Spleen (tissue), 7 donors: ENCODE results near the gene GJE1.

Experiments
- CTCF ChIP-seq, 11 experiments: fragments of 200-600 bp in 7 of 11; fragments of 450-650 bp in 4 of 11; sonication (generic) in 4 of 11; IDR thresholded peaks in 8 of 11; conservative IDR thresholded peaks in 3 of 11; 1 replicate in 7 of 11; 2 replicates in 4 of 11; pipeline versions ENCODE4 v1.4.0 to v1.8.0; 2016 to 2021; ENCODE audit warnings: antibody characterized with exemption in 11 of 11, inconsistent platforms in 4 of 11, mild to moderate bottlenecking in 1 of 11
- POLR2A ChIP-seq, 3 donors: fragments of 450-650 bp; IDR thresholded peaks; one replicate each; pipeline ENCODE4 v1.5.1; 2017; ENCODE audit warnings: antibody characterized with exemption in 3 of 3, mild to moderate bottlenecking in 1 of 3
- POLR2AphosphoS5 ChIP-seq, 3 donors: sonication (generic); formaldehyde crosslinking; IDR thresholded peaks; one replicate each; pipeline ENCODE4 v1.5.1; 2017; ENCODE audit warnings: antibody characterized with exemption in 3 of 3
- donor health status: DM: no; HTN: no; CAD: no; lungs with moderate emphysema.
- donor health status: DM: no; HTN: no; CAD: no.
- donor health status: DM: no; HTN: no; CAD: no.

GRCh38 chr6:142132625-142133024 lies at the start of gene GJE1:
- TF ChIP-seq CTCF (IDR thresholded peaks at IDR 0.05 in 8 of 11, conservative IDR thresholded peaks at IDR 0.05 in 3 of 11) = no peak
- TF ChIP-seq POLR2A (IDR thresholded peaks at IDR 0.05) = no peak
- TF ChIP-seq POLR2AphosphoS5 (IDR thresholded peaks at IDR 0.05) = no peak
